Stimulated activated CD4-positive, alpha-beta T cell treated with anti-CD3 and anti-CD28 coated beads, Interleukin-2, amount 100 ng/mL, for 48 hours (primary cell): Measurements from ENCODE around the gene PDZD8.

ENCODE experiments used
- DNase-seq, 2 donors: peaks; one replicate each; pipeline ENCODE4 v3.0.0-alpha.2; 2020

The PDZD8 gene

GRCh38 chr10:117284716-117285494 lies 90.3 kb downstream of the PDZD8 start:
- DNase-seq, result no peak

GRCh38 chr10:117277675-117278074 lies 97.6 kb downstream of the PDZD8 start:
- DNase-seq, result no peak

DNA sequence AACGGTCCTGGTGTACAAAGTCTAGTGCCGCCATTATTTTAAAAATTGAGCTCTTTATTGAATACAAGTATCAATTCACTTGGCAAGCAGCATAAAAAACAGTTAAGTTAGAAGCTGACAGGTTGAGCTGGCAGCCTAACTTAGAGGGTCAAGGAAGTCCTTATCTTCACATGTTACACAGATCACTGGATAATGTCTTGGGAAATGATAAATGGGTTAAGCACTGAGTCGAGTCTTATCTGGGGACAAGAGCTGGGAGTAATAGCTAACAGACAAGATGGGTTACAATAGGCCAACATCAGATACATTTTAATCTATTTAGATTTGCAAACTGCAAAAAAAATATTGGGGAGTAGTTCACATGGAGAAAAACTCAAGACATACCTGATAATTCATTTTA lies 100.1 kb downstream of the PDZD8 start:
- DNase-seq, result no peak

DNA sequence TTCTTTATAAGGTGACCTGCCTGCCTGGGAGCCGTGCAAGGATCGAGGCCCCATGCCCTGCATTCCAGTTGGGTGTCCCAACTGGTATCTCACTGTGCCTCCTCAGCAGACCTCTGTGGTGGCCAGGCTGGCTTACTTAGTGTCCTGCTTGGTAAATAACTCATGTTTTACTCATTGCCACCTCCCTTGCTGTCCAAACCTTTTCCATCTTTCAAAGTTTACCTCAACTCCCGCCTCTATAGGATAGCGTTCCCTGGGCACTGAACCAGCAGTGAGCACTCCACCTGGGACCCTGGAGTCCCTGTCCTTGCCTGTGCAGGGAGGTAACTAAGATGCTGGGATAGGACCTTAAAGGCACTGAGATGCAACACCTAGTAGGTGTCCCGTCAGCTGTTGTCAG lies 100.7 kb downstream of the PDZD8 start:
- no peak for DNase-seq

DNA sequence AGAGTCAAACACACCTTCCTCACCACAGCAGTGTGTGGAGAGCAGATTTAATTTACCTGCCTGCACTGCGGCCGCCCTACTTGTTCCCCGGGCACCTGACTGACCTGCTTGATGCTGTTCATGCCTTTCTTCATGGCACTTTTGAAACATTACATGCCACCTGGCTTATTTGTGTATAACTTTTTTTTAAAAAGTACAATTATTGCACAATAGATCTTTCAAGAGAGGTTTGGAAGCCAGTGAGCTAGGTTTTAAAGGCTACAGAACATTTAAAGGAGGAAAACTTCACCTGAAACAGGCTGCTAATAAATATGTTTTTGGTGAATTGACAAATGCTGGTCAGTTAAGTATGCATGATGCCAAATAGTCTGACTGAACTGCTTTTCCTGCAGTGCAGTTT lies 101.3 kb downstream of the PDZD8 start:
- DNase-seq, result no peak

- DNase-seq, result no peak
Observed at GRCh38 chr10:117272195-117273076, 102.8 kb downstream of the PDZD8 start.

DNA sequence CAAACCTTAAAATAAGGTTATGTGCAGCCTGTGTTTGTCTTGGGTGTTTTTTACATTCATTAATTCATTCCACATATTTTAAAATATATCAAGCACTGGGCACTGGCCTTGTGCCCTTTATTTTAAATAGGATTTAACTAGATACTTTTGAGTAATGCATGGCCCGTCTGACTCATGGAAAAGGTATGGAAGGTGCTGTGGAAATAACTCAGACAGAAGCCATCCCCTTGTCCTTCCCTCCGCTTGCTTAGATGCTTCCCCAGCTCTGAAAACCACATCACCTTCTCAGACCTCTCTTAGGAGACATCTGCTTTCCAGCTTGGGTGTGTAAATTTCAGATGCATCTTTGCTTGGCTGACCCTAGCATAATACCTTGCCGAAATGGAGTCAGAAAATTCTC lies 103.8 kb downstream of the PDZD8 start:
- no peak for DNase-seq

DNA sequence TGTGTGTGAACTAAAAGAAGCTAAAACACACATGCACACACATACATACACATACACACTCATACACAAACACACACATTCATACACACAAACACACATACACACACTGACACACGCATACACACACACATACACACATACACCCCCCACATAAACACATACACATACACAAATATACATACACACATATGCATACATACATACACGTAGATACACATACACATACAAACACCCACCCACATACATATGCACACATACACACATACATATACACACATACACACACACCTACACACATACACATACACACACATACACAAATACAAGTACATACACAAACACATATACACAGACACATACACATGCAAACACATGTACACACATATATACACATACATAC lies 106.3 kb downstream of the PDZD8 start:
- no peak for DNase-seq

DNA sequence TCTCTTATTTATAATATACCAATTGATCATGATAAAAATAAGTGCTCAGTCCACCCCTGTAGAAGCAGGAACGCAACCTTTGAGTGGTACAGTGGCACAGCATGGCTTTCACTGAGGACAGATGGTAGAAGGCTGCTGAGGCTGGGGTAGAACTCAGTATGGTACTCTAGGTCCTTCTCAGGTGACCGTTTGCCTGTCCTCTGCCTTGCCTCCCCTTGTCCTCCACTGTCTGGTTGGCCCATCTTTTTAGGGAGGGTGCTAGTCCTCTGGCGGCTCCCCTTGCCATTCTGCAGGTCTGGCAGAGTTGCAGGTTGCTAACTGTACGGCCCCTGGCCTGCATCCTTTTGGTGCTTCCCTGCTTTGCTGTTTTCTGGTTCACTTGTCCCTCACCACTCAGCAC lies 107.0 kb downstream of the PDZD8 start:
- no peak for DNase-seq

DNA sequence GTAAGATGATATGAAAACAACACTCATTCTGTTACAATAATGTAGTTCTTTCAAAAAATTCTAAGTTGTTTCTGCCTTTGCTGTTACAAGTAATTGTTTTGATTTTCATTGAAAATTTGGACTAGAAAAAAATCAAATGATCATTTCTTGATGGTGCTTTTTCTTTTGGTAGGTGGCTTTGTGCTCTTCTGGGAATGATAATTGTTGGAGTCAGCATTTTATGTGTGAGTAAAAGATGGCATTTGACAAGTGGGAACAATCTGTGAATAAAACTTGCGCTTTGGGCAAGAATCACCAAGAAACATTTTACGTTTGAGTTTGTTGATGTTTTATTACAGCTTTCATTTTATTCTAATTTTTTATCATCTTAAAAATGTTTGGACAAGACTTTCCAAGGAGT lies 108.4 kb downstream of the PDZD8 start:
- no peak for DNase-seq

DNA sequence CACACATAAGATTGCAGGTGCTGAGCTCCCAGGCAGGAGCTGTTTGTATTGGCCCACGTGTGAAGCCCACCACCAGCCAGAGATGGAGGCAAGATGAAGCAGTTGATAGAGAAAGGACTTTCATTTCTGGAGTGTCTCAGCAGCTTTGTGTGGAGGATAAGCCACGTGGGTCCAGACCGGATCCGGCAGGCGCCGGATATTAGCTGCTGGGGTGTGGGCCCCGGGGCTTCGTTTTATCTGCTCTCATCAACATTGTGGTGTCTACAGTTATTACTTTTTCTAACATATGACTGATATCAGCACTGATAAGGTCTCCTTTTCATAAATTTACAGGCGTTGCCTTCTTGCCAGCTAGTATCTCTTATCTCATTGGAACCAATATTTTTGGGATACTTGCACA lies 108.8 kb downstream of the PDZD8 start:
- no peak for DNase-seq

- DNase-seq, result no peak
Observed at GRCh38 chr10:117264782-117265181, 110.5 kb downstream of the PDZD8 start.

- no peak for DNase-seq
Observed at GRCh38 chr10:117262903-117263293, 112.3 kb downstream of the PDZD8 start.

DNA sequence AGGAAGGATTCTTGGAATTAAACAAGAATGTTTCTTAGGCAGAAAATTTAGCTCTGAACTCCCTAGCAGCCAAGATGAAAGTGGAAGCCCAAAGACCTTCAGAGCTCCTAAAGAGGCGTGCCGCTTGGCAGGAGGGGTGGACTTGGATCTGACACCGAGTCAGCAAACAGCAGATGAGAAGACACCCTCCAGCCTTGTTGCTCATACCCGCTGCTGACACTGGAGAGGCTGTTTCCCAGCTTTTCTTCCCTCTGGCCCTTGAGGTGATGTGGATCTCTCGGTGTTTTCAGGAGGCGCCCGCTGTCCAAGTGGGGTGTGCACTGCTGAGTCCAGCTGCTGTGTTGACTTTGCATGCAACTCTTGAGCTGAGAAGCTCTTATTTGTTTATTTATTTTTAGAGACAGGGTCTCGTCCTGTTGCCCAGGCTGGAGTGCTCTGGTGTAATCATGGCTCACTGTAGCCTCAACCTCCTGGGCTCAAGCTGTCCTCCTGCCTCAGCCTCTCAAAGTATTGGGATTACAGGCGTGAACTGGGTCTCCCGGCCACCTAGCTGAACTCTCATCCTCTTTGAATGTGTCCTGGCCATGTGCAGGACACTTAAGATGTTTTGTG lies 112.8 kb downstream of the PDZD8 start:
- no peak for DNase-seq

- no peak for DNase-seq
Observed at GRCh38 chr10:117261501-117261900, 113.7 kb downstream of the PDZD8 start.

- DNase-seq, result no peak
Observed at GRCh38 chr10:117260084-117260483, 115.2 kb downstream of the PDZD8 start.

GRCh38 chr10:117259279-117259678 lies 116.0 kb downstream of the PDZD8 start:
- DNase-seq, result no peak

DNA sequence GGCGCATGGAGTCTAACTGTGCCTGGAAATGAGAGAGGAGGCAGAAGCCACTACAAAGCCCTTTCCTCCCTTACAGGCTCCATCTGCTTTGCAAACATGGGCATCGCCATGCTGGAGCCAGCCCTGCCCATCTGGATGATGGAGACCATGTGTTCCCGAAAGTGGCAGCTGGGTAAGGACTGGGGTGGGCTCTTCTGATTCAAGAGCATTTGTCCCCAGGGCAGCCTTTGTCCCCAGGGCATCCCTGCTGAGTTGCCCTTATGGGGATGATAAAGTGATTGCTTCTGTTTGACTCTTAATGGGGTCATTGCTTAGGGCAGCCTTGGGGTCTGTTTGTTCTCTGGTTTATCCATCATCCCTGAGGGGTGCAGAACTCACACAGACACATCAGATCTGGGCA lies 117.5 kb downstream of the PDZD8 start:
- DNase-seq, result no peak

DNA sequence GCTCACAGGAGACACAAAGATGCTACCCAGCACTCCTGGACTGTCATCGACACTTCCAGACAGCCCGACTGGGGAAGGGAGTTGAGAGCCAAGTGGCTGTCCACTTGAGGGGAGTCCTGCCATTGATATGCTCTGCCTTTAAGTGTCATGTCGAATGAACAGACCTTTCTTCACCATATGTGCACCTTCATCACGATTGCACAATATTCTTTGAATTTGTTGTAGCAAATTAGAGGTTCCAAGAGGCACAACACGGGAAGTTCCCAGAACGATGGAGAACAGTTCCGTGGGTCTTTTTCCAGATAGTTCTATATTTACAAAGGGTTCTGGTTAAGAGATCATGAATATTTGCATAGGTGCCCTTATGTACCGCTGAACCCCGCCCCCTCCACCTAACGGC lies 118.3 kb downstream of the PDZD8 start:
- no peak for DNase-seq

DNA sequence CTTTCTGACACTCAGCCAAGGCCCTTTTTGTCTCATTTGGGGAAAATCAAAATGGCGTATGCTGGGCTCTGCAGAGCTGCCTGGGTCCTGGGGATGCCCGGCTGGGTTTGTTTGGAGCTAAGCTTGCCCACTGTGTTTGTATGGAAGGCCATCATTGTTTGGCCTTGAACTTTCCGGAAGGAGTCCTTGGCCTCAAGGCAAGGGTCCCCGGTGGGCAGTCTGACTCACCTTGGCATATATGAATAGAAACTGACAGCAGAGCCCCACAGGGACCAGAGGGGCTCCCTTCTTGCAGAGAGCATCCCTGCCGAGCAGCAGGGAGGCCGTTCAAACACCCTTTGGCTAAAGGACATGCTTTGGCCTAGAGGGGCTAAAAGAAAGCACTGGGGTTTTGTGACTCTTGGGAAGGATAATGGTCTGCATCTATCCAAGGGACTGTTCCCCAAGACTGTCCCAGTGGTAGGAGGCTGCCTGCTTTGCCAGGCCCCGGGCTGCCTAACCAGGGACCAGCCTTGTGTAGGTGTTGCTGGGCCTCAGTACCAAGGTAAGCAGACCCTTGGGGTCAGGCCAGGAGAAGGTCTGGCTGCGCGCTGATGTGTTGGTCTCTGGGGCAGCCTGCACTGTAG lies 119.3 kb downstream of the PDZD8 start:
- no peak for DNase-seq

- no peak for DNase-seq
Observed at GRCh38 chr10:117254774-117255735, 120.2 kb downstream of the PDZD8 start.

- DNase-seq, result no peak
Observed at GRCh38 chr10:117254338-117254737, 120.9 kb downstream of the PDZD8 start.
